Neural progenitor cell (in vitro differentiated cells): Measurements from ENCODE around the gene NAP1L5. TPM values are rescaled to one million over a fixed set of nuclear protein-coding genes. Genes with fewer than 3 reads are reported as not detected.
A peak's percentile ranks its signal among the peaks of the same experiment; 100 is the strongest.

Experiments
- DNase-seq: peaks from one replicate; pipeline ENCODE4 v3.0.0-alpha.2; 2016; ENCODE audit warnings: low spot score
- H2AFZ ChIP-seq: fragments of 200-600 bp; sonication (generic); replicated peaks from 2 replicates; pipeline ENCODE4 v1.6.1; 2016; ENCODE audit warnings: antibody characterized with exemption
- H3F3A ChIP-seq: fragments of 200-600 bp; sonication (generic); 2 replicates; pipeline ENCODE4 v1.6.1; 2016; ENCODE audit warnings: antibody characterized with exemption, low read depth
- H3K27ac ChIP-seq: fragments of 200-600 bp; sonication (generic); 2 replicates; pipeline ENCODE4 v1.5.1; 2016; ENCODE audit warnings: mild to moderate bottlenecking
- H3K27me3 ChIP-seq: fragments of 200-600 bp; sonication (generic); 2 replicates; pipeline ENCODE4 v1.6.1; 2016; ENCODE audit warnings: mild to moderate bottlenecking, moderate library complexity
- H3K36me3 ChIP-seq: fragments of 200-600 bp; sonication (generic); 2 replicates; pipeline ENCODE4 v1.5.1; 2016
- H3K4me1 ChIP-seq: fragments of 200-600 bp; sonication (generic); 2 replicates; pipeline ENCODE4 v1.6.1; 2016; ENCODE audit warnings: mixed run types
- H3K4me2 ChIP-seq: fragments of 200-600 bp; sonication (generic); 2 replicates; pipeline ENCODE4 v1.6.1; 2016
- H3K4me3 ChIP-seq: fragments of 200-600 bp; sonication (generic); 2 replicates; pipeline ENCODE4 v1.5.1; 2016
- H3K79me2 ChIP-seq: fragments of 200-600 bp; sonication (generic); 2 replicates; pipeline ENCODE4 v1.6.1; 2016; ENCODE audit warnings: low read depth
- H3K9ac ChIP-seq: fragments of 200-600 bp; sonication (generic); 2 replicates; pipeline ENCODE4 v1.6.1; 2016
- H3K9me3 ChIP-seq: fragments of 200-600 bp; sonication (generic); 2 replicates; pipeline ENCODE4 v1.5.1; 2016; ENCODE audit warnings: low read depth
- H4K20me1 ChIP-seq: fragments of 200-600 bp; sonication (generic); 2 replicates; pipeline ENCODE4 v1.6.1; 2016; ENCODE audit warnings: low read depth
- H3K27ac Mint-ChIP-seq: 3 replicates; pipeline ENCODE4 v1.8.0; 2021; ENCODE audit warnings: mixed read lengths
- H3K27me3 Mint-ChIP-seq: 2 replicates; pipeline ENCODE4 v1.8.0; 2022; ENCODE audit warnings: low read depth, mild to moderate bottlenecking, inconsistent platforms, moderate library complexity, mixed read lengths; ENCODE audit not compliant: insufficient read depth
- H3K36me3 Mint-ChIP-seq: 3 replicates; pipeline ENCODE4 v1.8.0; 2021; ENCODE audit warnings: mixed read lengths
- H3K4me1 Mint-ChIP-seq: 3 replicates; pipeline ENCODE4 v1.8.0; 2021; ENCODE audit warnings: mixed read lengths
- H3K4me3 Mint-ChIP-seq: 3 replicates; pipeline ENCODE4 v1.8.0; 2021; ENCODE audit warnings: mild to moderate bottlenecking, moderate library complexity, mixed read lengths
- H3K9me3 Mint-ChIP-seq: 3 replicates; pipeline ENCODE4 v1.8.0; 2020; ENCODE audit warnings: mixed read lengths
- EZH2 ChIP-seq: fragments of 200-600 bp; sonication (generic); IDR thresholded peaks from 2 replicates; pipeline ENCODE4 v1.6.1; 2017; ENCODE audit warnings: antibody characterized with exemption, mild to moderate bottlenecking, moderate library complexity
- EZH2phosphoT487 ChIP-seq: fragments of 200-600 bp; sonication (generic); IDR thresholded peaks from 2 replicates; pipeline ENCODE4 v1.6.1; 2017; ENCODE audit warnings: antibody characterized with exemption
- total RNA-seq: library from RNA; depleted of rRNA; stranded (reverse); fragments of >200 nt; gene quantifications from 2 replicates; pipeline ENCODE4 v1.2.3, GENCODE V29; 2015; ENCODE audit warnings: low replicate concordance
- TF ChIP-seq, protein P1 (sequence below): fragments of 200-600 bp; sonication (generic); IDR thresholded peaks from 2 replicates; pipeline ENCODE4 v1.5.1; 2017; ENCODE audit warnings: antibody characterized with exemption, mild to moderate bottlenecking

The NAP1L5 gene
- total RNA-seq, 1 donor from 2014 or later, result 6.9 TPM

DNA sequence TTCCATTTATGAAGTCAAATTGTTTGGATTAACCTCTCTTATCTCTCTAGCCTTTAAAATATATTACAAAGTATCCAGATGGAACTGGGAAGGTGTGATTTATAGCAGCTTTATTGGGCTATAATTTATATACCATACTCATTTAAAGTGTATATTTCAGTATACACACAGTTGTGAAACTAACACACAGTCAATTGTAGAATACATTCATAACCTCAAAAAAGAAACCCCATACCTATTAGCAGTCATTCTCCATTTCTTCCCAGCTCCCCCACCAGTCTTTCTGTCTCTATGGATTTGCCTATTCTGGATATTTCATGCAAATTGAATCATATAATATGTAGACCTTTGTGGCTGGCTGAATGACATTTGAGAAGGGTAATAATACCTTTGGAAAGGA, 7.6 kb upstream of the NAP1L5 start:
- H3F3A ChIP-seq, result no peaks in the 10 kb centered on the region
- no peaks in the 10 kb centered on the region for H3K9me3 ChIP-seq
- no peaks in the 10 kb centered on the region for H3K36me3 Mint-ChIP-seq
- H3K9me3 Mint-ChIP-seq, result no peaks in the 10 kb centered on the region
- H3K27me3 Mint-ChIP-seq, result no peaks in the 10 kb centered on the region
- no peak overlapping the region for H3K4me3 ChIP-seq
- H3K9ac ChIP-seq, result no peak overlapping the region
- no peaks in the 10 kb centered on the region for H3K36me3 ChIP-seq
- no peak overlapping the region for H3K27ac ChIP-seq
- H3K4me1 ChIP-seq, result no peaks in the 10 kb centered on the region
- H3K27ac Mint-ChIP-seq, result no peak overlapping the region
- peaks cover 4% of the 10 kb centered on the region for H3K4me1 Mint-ChIP-seq
- no peak overlapping the region for H3K4me3 Mint-ChIP-seq
- TF ChIP-seq EZH2, result no peak
- no peak for TF ChIP-seq EZH2phosphoT487
- TF ChIP-seq, protein P1, sequence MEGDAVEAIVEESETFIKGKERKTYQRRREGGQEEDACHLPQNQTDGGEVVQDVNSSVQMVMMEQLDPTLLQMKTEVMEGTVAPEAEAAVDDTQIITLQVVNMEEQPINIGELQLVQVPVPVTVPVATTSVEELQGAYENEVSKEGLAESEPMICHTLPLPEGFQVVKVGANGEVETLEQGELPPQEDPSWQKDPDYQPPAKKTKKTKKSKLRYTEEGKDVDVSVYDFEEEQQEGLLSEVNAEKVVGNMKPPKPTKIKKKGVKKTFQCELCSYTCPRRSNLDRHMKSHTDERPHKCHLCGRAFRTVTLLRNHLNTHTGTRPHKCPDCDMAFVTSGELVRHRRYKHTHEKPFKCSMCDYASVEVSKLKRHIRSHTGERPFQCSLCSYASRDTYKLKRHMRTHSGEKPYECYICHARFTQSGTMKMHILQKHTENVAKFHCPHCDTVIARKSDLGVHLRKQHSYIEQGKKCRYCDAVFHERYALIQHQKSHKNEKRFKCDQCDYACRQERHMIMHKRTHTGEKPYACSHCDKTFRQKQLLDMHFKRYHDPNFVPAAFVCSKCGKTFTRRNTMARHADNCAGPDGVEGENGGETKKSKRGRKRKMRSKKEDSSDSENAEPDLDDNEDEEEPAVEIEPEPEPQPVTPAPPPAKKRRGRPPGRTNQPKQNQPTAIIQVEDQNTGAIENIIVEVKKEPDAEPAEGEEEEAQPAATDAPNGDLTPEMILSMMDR, result no peak
- no peaks in the 10 kb centered on the region for H3K27me3 ChIP-seq
- H3K79me2 ChIP-seq, result no peaks in the 10 kb centered on the region
- no peak overlapping the region for H2AFZ ChIP-seq
- no peak for DNase-seq
- no peak overlapping the region for H3K4me2 ChIP-seq
- no peaks in the 10 kb centered on the region for H4K20me1 ChIP-seq

DNA sequence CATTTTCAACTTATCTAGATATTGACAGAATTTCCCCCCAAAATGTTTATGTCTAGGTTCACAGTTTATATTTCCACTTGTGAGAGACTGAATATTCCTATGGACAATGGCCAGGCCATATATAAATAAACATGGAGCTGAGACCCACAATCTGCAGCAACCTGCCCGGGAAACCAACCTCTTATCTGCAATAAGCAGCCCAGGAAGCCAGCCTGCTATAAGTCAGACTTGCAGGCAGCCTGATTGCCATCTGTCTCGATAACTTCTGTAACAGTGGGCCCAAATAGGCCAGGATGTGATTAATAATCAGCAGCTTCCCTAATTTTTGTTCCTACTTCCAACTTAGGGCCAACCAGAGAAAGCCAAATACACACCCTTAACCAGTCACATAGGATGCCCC, 5.2 kb upstream of the NAP1L5 start:
- Histone ChIP-seq H3K9ac (no peak overlapping the region), H3K27me3 (no peaks in the 10 kb centered on the region), H3K27ac (no peak overlapping the region), H3K4me3 (no peak overlapping the region), H4K20me1 (no peaks in the 10 kb centered on the region), H2AFZ (no peak overlapping the region), H3K79me2 (no peaks in the 10 kb centered on the region), H3K4me1 (no peaks in the 10 kb centered on the region), H3K36me3 (no peaks in the 10 kb centered on the region), H3F3A (no peaks in the 10 kb centered on the region), H3K9me3 (no peaks in the 10 kb centered on the region), H3K4me2 (no peak overlapping the region)
- TF ChIP-seq EZH2phosphoT487, result no peak
- TF ChIP-seq, protein P1, result no peak
- no peak for TF ChIP-seq EZH2
- Mint-ChIP-seq H3K4me1 (peaks cover 4% of the 10 kb centered on the region), H3K27me3 (no peaks in the 10 kb centered on the region), H3K36me3 (no peaks in the 10 kb centered on the region), H3K27ac (no peak overlapping the region), H3K9me3 (no peaks in the 10 kb centered on the region), H3K4me3 (no peak overlapping the region)
- DNase-seq, result no peak

GRCh38 chr4:88698519-88698918, 890 bp upstream of the NAP1L5 start:
- Mint-ChIP-seq H3K36me3 (no peaks in the 10 kb centered on the region), H3K9me3 (no peaks in the 10 kb centered on the region), H3K4me1 (peaks cover 3% of the 10 kb centered on the region), H3K4me3 (peak overlapping the region; percentile 84), H3K27ac (no peak overlapping the region), H3K27me3 (no peaks in the 10 kb centered on the region)
- H3K27me3 ChIP-seq, result peaks cover 10% of the 10 kb centered on the region
- H3K36me3 ChIP-seq, result no peaks in the 10 kb centered on the region
- no peaks in the 10 kb centered on the region for H3K79me2 ChIP-seq
- H3K9me3 ChIP-seq, result no peaks in the 10 kb centered on the region
- no peak overlapping the region for H3K27ac ChIP-seq
- no peaks in the 10 kb centered on the region for H4K20me1 ChIP-seq
- H3K9ac ChIP-seq, result no peak overlapping the region
- TF ChIP-seq, protein P1, result no peak
- TF ChIP-seq EZH2 (no peak), EZH2phosphoT487 (no peak)
- H3K4me3 ChIP-seq, result no peak overlapping the region
- no peaks in the 10 kb centered on the region for H3F3A ChIP-seq
- no peak overlapping the region for H2AFZ ChIP-seq
- no peak overlapping the region for H3K4me2 ChIP-seq
- DNase-seq, result no peak
- H3K4me1 ChIP-seq, result no peaks in the 10 kb centered on the region

- H3K9ac ChIP-seq, result no peak overlapping the region
- DNase-seq, result no peak
- H3K27ac Mint-ChIP-seq, result no peak overlapping the region
These were observed 488 bp downstream of the NAP1L5 start for GRCh38 chr4:88697141-88697540.

More at GRCh38 chr4:88697141-88697540, 488 bp downstream of the NAP1L5 start:
- H3K79me2 ChIP-seq, result no peaks in the 10 kb centered on the region
- H2AFZ ChIP-seq, result peak overlapping the region; percentile 96
- no peaks in the 10 kb centered on the region for H4K20me1 ChIP-seq
- H3K36me3 ChIP-seq, result no peaks in the 10 kb centered on the region
- TF ChIP-seq EZH2phosphoT487 (no peak), EZH2 (no peak)
- TF ChIP-seq, protein P1, result no peak
- Mint-ChIP-seq H3K4me3 (peak overlapping the region; percentile 84), H3K36me3 (no peaks in the 10 kb centered on the region), H3K27me3 (no peaks in the 10 kb centered on the region), H3K9me3 (no peaks in the 10 kb centered on the region), H3K4me1 (peaks cover 3% of the 10 kb centered on the region)
- H3K4me3 ChIP-seq, result peak overlapping the region; percentile 73
- no peaks in the 10 kb centered on the region for H3K4me1 ChIP-seq
- no peak overlapping the region for H3K27ac ChIP-seq
- no peaks in the 10 kb centered on the region for H3K9me3 ChIP-seq
- H3K27me3 ChIP-seq, result peaks cover 10% of the 10 kb centered on the region
- no peaks in the 10 kb centered on the region for H3F3A ChIP-seq
- peak overlapping the region; percentile 80 for H3K4me2 ChIP-seq
